GM12878 (cell line): Measurements from ENCODE around the gene TRPV3. TPM values are rescaled to one million over a fixed set of nuclear protein-coding genes. Genes with fewer than 3 reads are reported as not detected.

Experiments
- ATAC-seq: fragments of 200-7000 bp; cut with Tn5 transposase; 3 replicates; pipeline ENCODE4 v1.9.1; 2020; ENCODE audit warnings: mild to moderate bottlenecking, moderate library complexity
- BruUV-seq: library from RNA; stranded (reverse); fragments of 400-500 nt; replicated peaks from 2 replicates; lab custom pipeline; 2021; lab: Mats Ljungman, UMichigan
- CTCF ChIA-PET: fragments of 300-600 bp; sonication (Branson Sonifier 250); formaldehyde crosslinking; extraction: SDS; loops from one replicate; lab custom pipeline; 2021; ENCODE audit warnings: inconsistent platforms; lab: Yijun Ruan, JAX
- POLR2A ChIA-PET: fragments of 350-600 bp; formaldehyde crosslinking; extraction: SDS; loops from one replicate; lab custom pipeline; 2021; ENCODE audit warnings: inconsistent platforms; lab: Charles Lee
- RAD21 ChIA-PET: fragments of 300-600 bp; sonication (Branson Sonifier 250); formaldehyde crosslinking; loops from one replicate; lab custom pipeline; 2023; ENCODE audit warnings: antibody characterized with exemption; ENCODE audit not compliant: unreplicated experiment; lab: Charles Lee
- SMC1A ChIA-PET: fragments of 300-600 bp; sonication (Branson Sonifier 250); formaldehyde crosslinking; loops from one replicate; lab custom pipeline; 2023; ENCODE audit not compliant: unreplicated experiment, uncharacterized antibody; lab: Charles Lee
- DNase-seq: peaks from one replicate; pipeline ENCODE4 v3.0.0-alpha.2; 2011; ENCODE audit warnings: low read depth, low spot score
- FAIRE-seq: peaks from 3 replicates; lab custom pipeline; 2011; peaks lifted over from hg19 to GRCh38; lab: Jason Lieb, UNC
- H2AFZ ChIP-seq: 2 replicates; pipeline ENCODE4 v1.6.0; 2011; ENCODE audit warnings: low read depth, low read length, control low read depth; ENCODE audit not compliant: control insufficient read depth
- H3K27ac ChIP-seq: 2 replicates; pipeline ENCODE4 v1.5.1; 2011; ENCODE audit warnings: control low read depth; ENCODE audit not compliant: control insufficient read depth, insufficient read depth
- H3K27me3 ChIP-seq, 2 experiments: replicated peaks in 1 of 2; 2 replicates each; pipeline versions ENCODE4 v1.6.0 to v1.6.1; 2011; ENCODE audit warnings: low read length in 1 of 2; ENCODE audit not compliant: control insufficient read depth in 2 of 2, insufficient read depth in 2 of 2
- H3K36me3 ChIP-seq, 2 experiments: 2 replicates each; pipeline ENCODE4 v1.5.1; 2011; ENCODE audit warnings: low read length in 1 of 2; ENCODE audit not compliant: control insufficient read depth in 2 of 2, insufficient read depth in 2 of 2
- H3K4me1 ChIP-seq: 2 replicates; pipeline ENCODE4 v1.6.1; 2011; ENCODE audit warnings: mild to moderate bottlenecking, low read length, moderate library complexity, mixed read lengths; ENCODE audit not compliant: control insufficient read depth, insufficient read depth
- H3K4me2 ChIP-seq: 2 replicates; pipeline ENCODE4 v1.6.0; 2011; ENCODE audit warnings: control low read depth; ENCODE audit not compliant: control insufficient read depth, insufficient read depth
- H3K4me3 ChIP-seq: fragments of 200-600 bp; sonication (generic); 2 replicates; pipeline ENCODE4 v1.5.1; 2016
- H3K79me2 ChIP-seq: 2 replicates; pipeline ENCODE4 v1.6.0; 2011; ENCODE audit warnings: low read length; ENCODE audit not compliant: control insufficient read depth, insufficient read depth
- H3K9ac ChIP-seq: 2 replicates; pipeline ENCODE4 v1.8.0; 2011; ENCODE audit warnings: low read length, control low read depth, mixed read lengths; ENCODE audit not compliant: control insufficient read depth, insufficient read depth
- H3K9me3 ChIP-seq: replicated peaks from 3 replicates; pipeline ENCODE4 v1.5.1; 2011; ENCODE audit warnings: mild to moderate bottlenecking, low read length; ENCODE audit not compliant: control insufficient read depth, insufficient read depth
- H4K20me1 ChIP-seq: 2 replicates; pipeline ENCODE4 v1.6.0; 2011; ENCODE audit not compliant: control insufficient read depth, insufficient read depth
- ATF3 ChIP-seq: IDR thresholded peaks from 2 replicates; pipeline ENCODE4 v1.6.1; 2011; ENCODE audit warnings: low read depth, mild to moderate bottlenecking, low read length, moderate library complexity, borderline replicate concordance; ENCODE audit errors: extremely low read depth
- BCLAF1 ChIP-seq: fragments of 450-650 bp; IDR thresholded peaks from 2 replicates; pipeline ENCODE4 v1.6.1; 2017; ENCODE audit warnings: antibody characterized with exemption, mild to moderate bottlenecking, moderate library complexity
- CREB1 ChIP-seq: IDR thresholded peaks from 2 replicates; pipeline ENCODE4 v1.6.1; 2012; ENCODE audit warnings: low read depth, mild to moderate bottlenecking, inconsistent platforms
- CREM ChIP-seq: IDR thresholded peaks from 2 replicates; pipeline ENCODE4 v1.6.1; 2014; ENCODE audit warnings: antibody characterized with exemption, low read depth
- FOXK2 ChIP-seq: fragments of 450-650 bp; IDR thresholded peaks from 2 replicates; pipeline ENCODE4 v1.6.1; 2017; ENCODE audit warnings: mild to moderate bottlenecking, moderate library complexity
- HDAC2 ChIP-seq: fragments of 200-600 bp; sonication (generic); IDR thresholded peaks from 2 replicates; pipeline ENCODE4 v1.6.1; 2017
- IKZF1 ChIP-seq: fragments of 450-650 bp; conservative IDR thresholded peaks from 2 replicates; pipeline ENCODE4 v1.6.1; 2017; ENCODE audit warnings: antibody characterized with exemption, mild to moderate bottlenecking
- KAT2A ChIP-seq: conservative IDR thresholded peaks from 2 replicates; pipeline ENCODE4 v1.6.1; 2011; ENCODE audit warnings: low read depth, low read length; ENCODE audit not compliant: control insufficient read depth
- MYC ChIP-seq: IDR thresholded peaks from 2 replicates; pipeline ENCODE4 v1.6.1; 2011; ENCODE audit warnings: mild to moderate bottlenecking, low read length, moderate library complexity, inconsistent platforms; ENCODE audit not compliant: insufficient read depth, insufficient replicate concordance, insufficient read length, severe bottlenecking
- POLR2AphosphoS2 ChIP-seq: IDR thresholded peaks from 2 replicates; pipeline ENCODE4 v1.6.1; 2011; ENCODE audit warnings: low read depth, mild to moderate bottlenecking, low read length, improper control_type of control experiment, moderate library complexity
- RUNX3 ChIP-seq: IDR thresholded peaks from 2 replicates; pipeline ENCODE4 v1.6.1; 2012; ENCODE audit warnings: low read length, inconsistent platforms
- SMAD5 ChIP-seq: IDR thresholded peaks from 2 replicates; pipeline ENCODE4 v1.6.1; 2016; ENCODE audit warnings: antibody characterized with exemption, low read depth
- WGBS: methylation state at CpG from one replicate; pipeline ENCODE4 v1.1.6; 2016; ENCODE audit warnings: low lambda C conversion rate; ENCODE audit not compliant: insufficient replicate concordance, insufficient coverage; ENCODE audit errors: missing lambda C conversion rate; 5-methylcytosine and 5-hydroxymethylcytosine counted together
- in situ Hi-C: fragments of 300-500 bp; cut with MboI; formaldehyde crosslinking; loops from 9 replicates; pipeline ENCODE4 v1.14.3; 2018; ENCODE audit warnings: mixed read lengths
- intact Hi-C: fragments of 100-400 bp; cut with micrococcal nuclease; formaldehyde crosslinking; loops from one replicate; pipeline ENCODE4 v1.14.2; 2022; ENCODE audit not compliant: unreplicated experiment
- polyA plus RNA-seq, 11 experiments: library from polyadenylated mRNA; depleted of rRNA in 4 of 11; unstranded in 6 of 11; stranded (reverse) in 5 of 11; fragments of >200 nt; fragmentation: Nextera tagmentation in 4 of 11; fragmentation: Illumina TruSeq in 1 of 11; extraction: Ambion mirVana in 4 of 11; extraction: Trizol in 1 of 11; gene quantifications; 1 replicate in 1 of 11; 2 replicates in 10 of 11; pipeline versions ENCODE4 v1.2.1 to v1.2.3, GENCODE V29; 2011 to 2016; ENCODE audit warnings: inconsistent platforms in 2 of 11, missing spikeins in 2 of 11, low read depth in 1 of 11
- total RNA-seq, 4 experiments: library from RNA; depleted of rRNA in 3 of 4; stranded (reverse); fragments of >200 nt in 3 of 4; fragmentation: Illumina TruSeq in 1 of 4; extraction: Trizol in 1 of 4; gene quantifications; 2 replicates each; pipeline versions ENCODE4 v1.2.1 to v1.2.3, GENCODE V29; 2013 to 2021

The TRPV3 gene
- total and polyA plus RNA-seq, 10 of the 15 experiments (the other 5 are each of a cell fraction or from before 2014, with no cell fraction given) = 0.52 to 12.0 (median 2.7) TPM

DNA sequence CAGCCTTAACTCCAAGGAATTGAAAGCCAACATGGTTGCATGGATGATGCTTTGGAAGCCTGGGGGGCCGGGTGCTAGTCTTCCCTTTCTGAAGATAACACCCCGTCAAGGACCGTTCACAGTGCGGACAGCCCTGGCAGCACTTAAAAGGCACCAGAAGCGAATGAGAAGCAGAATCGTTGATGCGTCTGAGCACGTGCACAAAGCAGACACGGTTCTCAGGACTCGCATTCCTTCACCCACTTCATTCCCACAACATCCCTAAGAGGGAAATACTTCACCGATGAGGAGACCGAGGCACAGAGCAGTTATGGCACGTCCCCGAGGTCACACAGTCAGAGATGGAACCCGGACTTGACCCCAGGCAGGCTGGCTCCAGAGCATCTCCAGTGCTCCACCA lies 37.4 kb upstream of the TRPV3 start (continued):
- TF ChIP-seq ATF3 (no peak), SMAD5 (no peak), IKZF1 (no peak), POLR2AphosphoS2 (no peak), MYC (no peak), RUNX3 (no peak), HDAC2 (no peak)

GRCh38 chr17:3594051-3594800 lies 36.6 kb upstream of the TRPV3 start:
- no TSS peak for BruUV-seq
- CTCF ChIA-PET = interaction anchor here (0.7 to 1.9 kb wide), 2 partner anchors 9 to 41 kb away, joined by 4 to 9 read pairs; no protein-coding TSS in a partner anchor
- intact Hi-C loops = no loop called here
- Histone ChIP-seq H3K36me3 (no peaks in the 10 kb centered on the region; a peak in 1 of 4 replicates), H3K4me3 (no peak overlapping the region), H3K9me3 (no peaks in the 10 kb centered on the region), H2AFZ (no peak overlapping the region), H3K27me3 (no peaks in the 10 kb centered on the region), H3K27ac (no peak overlapping the region)
- in situ Hi-C loops = no loop called here
- RAD21 ChIA-PET = no interaction called here
- DNase-seq = no peak
- SMC1A ChIA-PET = no interaction called here
- TF ChIP-seq CREB1 = no peak
- TF ChIP-seq KAT2A = no peak
- TF ChIP-seq FOXK2 = no peak
- no peak for TF ChIP-seq CREM
- no peak for TF ChIP-seq BCLAF1
- TF ChIP-seq, all 136 proteins: peak for 0
- no peak overlapping the region for H3K9ac ChIP-seq
- no peak for ATAC-seq
- H3K4me1 ChIP-seq = no peaks in the 10 kb centered on the region
- H3K4me2 ChIP-seq = no peak overlapping the region
- FAIRE-seq = no peak
- POLR2A ChIA-PET = no interaction called here
- H3K79me2 ChIP-seq = no peaks in the 10 kb centered on the region
- no peaks in the 10 kb centered on the region for H4K20me1 ChIP-seq
- 64% methylated on average over 11 of the region's 11 CpGs for WGBS
